HEK293T (cell line): ENCODE measurements around the gene SH3PXD2B.

ENCODE experiments used
- CTCF ChIA-PET: fragments of 350-600 bp; formaldehyde crosslinking; extraction: SDS; loops from one replicate; lab custom pipeline; 2021; ENCODE audit warnings: antibody characterized with exemption, inconsistent platforms; lab: Yijun Ruan, JAX
- POLR2A ChIA-PET: fragments of 350-600 bp; formaldehyde crosslinking; extraction: SDS; loops from one replicate; lab custom pipeline; 2020; ENCODE audit warnings: antibody characterized with exemption, inconsistent platforms; lab: Yijun Ruan, JAX
- DNase-seq: peaks from one replicate; pipeline ENCODE4 v3.0.0; 2012; ENCODE audit warnings: mixed read lengths; ENCODE audit errors: extremely low spot score
- ARNT ChIP-seq: fragments of 450-650 bp; IDR thresholded peaks from 2 replicates; pipeline ENCODE4 v1.6.1; 2017; ENCODE audit warnings: mild to moderate bottlenecking
- BHLHE40 ChIP-seq: fragments of 450-650 bp; IDR thresholded peaks from 2 replicates; pipeline ENCODE4 v1.6.1; 2016; ENCODE audit warnings: mild to moderate bottlenecking, moderate library complexity, borderline replicate concordance
- CTBP1 ChIP-seq: fragments of 450-650 bp; IDR thresholded peaks from 2 replicates; pipeline ENCODE4 v1.6.1; 2016; ENCODE audit warnings: borderline replicate concordance
- ELF4 ChIP-seq: fragments of 450-650 bp; IDR thresholded peaks from 2 replicates; pipeline ENCODE4 v1.6.1; 2017; ENCODE audit warnings: antibody characterized with exemption
- FOXA1 ChIP-seq: fragments of 450-650 bp; IDR thresholded peaks from 2 replicates; pipeline ENCODE4 v1.6.1; 2016; ENCODE audit warnings: mild to moderate bottlenecking
- FOXK2 ChIP-seq: fragments of 450-650 bp; IDR thresholded peaks from 2 replicates; pipeline ENCODE4 v1.6.1; 2016; ENCODE audit warnings: mild to moderate bottlenecking
- FOXM1 ChIP-seq: fragments of 450-650 bp; IDR thresholded peaks from 2 replicates; pipeline ENCODE4 v1.6.1; 2017; ENCODE audit warnings: mild to moderate bottlenecking, borderline replicate concordance
- HDGF ChIP-seq: fragments of 450-650 bp; IDR thresholded peaks from 2 replicates; pipeline ENCODE4 v1.6.1; 2017; ENCODE audit warnings: antibody characterized with exemption, borderline replicate concordance
- L3MBTL2 ChIP-seq: fragments of 450-650 bp; conservative IDR thresholded peaks from 2 replicates; pipeline ENCODE4 v1.6.1; 2016; ENCODE audit warnings: mild to moderate bottlenecking
- LEF1 ChIP-seq: fragments of 450-650 bp; IDR thresholded peaks from 2 replicates; pipeline ENCODE4 v1.6.1; 2017; ENCODE audit warnings: mild to moderate bottlenecking, borderline replicate concordance
- NFRKB ChIP-seq: fragments of 450-650 bp; IDR thresholded peaks from 2 replicates; pipeline ENCODE4 v1.6.1; 2016; ENCODE audit warnings: mild to moderate bottlenecking, moderate library complexity
- SP1 ChIP-seq: fragments of 450-650 bp; IDR thresholded peaks from 2 replicates; pipeline ENCODE4 v1.6.1; 2017
- SUZ12 ChIP-seq: fragments of 450-650 bp; IDR thresholded peaks from 2 replicates; pipeline ENCODE4 v1.6.1; 2016; ENCODE audit warnings: mild to moderate bottlenecking
- TARDBP ChIP-seq: fragments of 450-650 bp; IDR thresholded peaks from 2 replicates; pipeline ENCODE4 v1.6.1; 2016
- ZNF384 ChIP-seq: fragments of 450-650 bp; IDR thresholded peaks from 2 replicates; pipeline ENCODE4 v1.6.1; 2016
- TF ChIP-seq, protein P1 (sequence below): fragments of 450-650 bp; IDR thresholded peaks from 2 replicates; pipeline ENCODE4 v1.6.1; 2016

SH3PXD2B gene

DNA sequence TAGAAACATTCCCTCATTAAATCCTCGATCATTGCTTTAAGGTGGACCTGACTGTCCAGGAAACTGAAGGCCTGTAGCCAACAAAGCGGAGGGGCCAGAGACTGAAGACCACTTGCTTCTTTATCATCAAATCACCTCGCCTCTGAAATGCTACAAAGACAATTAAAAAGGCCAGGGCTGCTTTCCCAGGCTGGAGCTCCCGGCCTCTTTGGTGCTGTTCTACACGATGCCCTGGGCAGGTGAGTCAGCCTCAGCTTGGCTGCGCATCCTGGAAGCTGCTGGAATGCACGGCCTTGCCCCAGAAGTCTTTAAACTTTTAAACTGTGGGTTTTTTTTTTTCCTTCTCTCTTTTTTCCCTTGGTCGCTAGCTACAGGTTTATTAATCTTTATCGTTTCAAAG, 46.5 kb downstream of the SH3PXD2B start:
- no peak for DNase-seq
- TF ChIP-seq FOXK2 (no peak), TARDBP (no peak), SP1 (no peak), FOXA1 (no peak), ZNF384 (no peak), LEF1 (no peak), L3MBTL2 (no peak), BHLHE40 (no peak), ELF4 (no peak), CTBP1 (no peak), ARNT (no peak)
- TF ChIP-seq, protein P1, sequence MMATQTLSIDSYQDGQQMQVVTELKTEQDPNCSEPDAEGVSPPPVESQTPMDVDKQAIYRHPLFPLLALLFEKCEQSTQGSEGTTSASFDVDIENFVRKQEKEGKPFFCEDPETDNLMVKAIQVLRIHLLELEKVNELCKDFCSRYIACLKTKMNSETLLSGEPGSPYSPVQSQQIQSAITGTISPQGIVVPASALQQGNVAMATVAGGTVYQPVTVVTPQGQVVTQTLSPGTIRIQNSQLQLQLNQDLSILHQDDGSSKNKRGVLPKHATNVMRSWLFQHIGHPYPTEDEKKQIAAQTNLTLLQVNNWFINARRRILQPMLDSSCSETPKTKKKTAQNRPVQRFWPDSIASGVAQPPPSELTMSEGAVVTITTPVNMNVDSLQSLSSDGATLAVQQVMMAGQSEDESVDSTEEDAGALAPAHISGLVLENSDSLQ, result no peak
- CTCF ChIA-PET, result interaction anchor here (0.5 to 0.9 kb wide), 2 partner anchors 28 to 44 kb away, joined by 3 read pairs; no protein-coding TSS in a partner anchor
- POLR2A ChIA-PET, result no interaction called here

GRCh38 chr5:172407241-172407691, 47.1 kb downstream of the SH3PXD2B start:
- ChIA-PET CTCF (interaction anchor here (0.5 to 0.9 kb wide), 2 partner anchors 27 to 44 kb away, joined by 3 read pairs; no protein-coding TSS in a partner anchor), POLR2A (no interaction called here)
- no peak for DNase-seq
- TF ChIP-seq CTBP1, result no peak
- TF ChIP-seq SUZ12, result no peak
- no peak for TF ChIP-seq NFRKB
- TF ChIP-seq L3MBTL2, result no peak
- no peak for TF ChIP-seq TARDBP
- no peak for TF ChIP-seq FOXM1
- no peak for TF ChIP-seq SP1
- no peak for TF ChIP-seq FOXK2
- no peak for TF ChIP-seq BHLHE40
- no peak for TF ChIP-seq LEF1
- no peak for TF ChIP-seq ARNT
- TF ChIP-seq FOXA1, result no peak
- TF ChIP-seq HDGF, result no peak
- TF ChIP-seq ZNF384, result no peak
- no peak for TF ChIP-seq ELF4
- TF ChIP-seq, protein P1, result no peak

- ChIA-PET POLR2A (interaction anchor here (0.9 kb wide), 1 partner anchor 46 kb away, joined by 3 read pairs; no protein-coding TSS in a partner anchor), CTCF (interaction anchor here (1.0 kb wide), 1 partner anchor 9 kb away, joined by 9 read pairs; no protein-coding TSS in a partner anchor)
- no peak for TF ChIP-seq TARDBP
- no peak for TF ChIP-seq ZNF384
- no peak for TF ChIP-seq ELF4
- TF ChIP-seq ARNT, result no peak
- TF ChIP-seq BHLHE40, result no peak
- no peak for TF ChIP-seq FOXK2
- no peak for TF ChIP-seq SP1
- no peak for TF ChIP-seq L3MBTL2
- TF ChIP-seq CTBP1, result no peak
- no peak for TF ChIP-seq HDGF
- TF ChIP-seq SUZ12, result no peak
- no peak for TF ChIP-seq FOXM1
- TF ChIP-seq FOXA1, result no peak
- no peak for DNase-seq
Measured at GRCh38 chr5:172405226-172406107, 48.9 kb downstream of the SH3PXD2B start.

DNA sequence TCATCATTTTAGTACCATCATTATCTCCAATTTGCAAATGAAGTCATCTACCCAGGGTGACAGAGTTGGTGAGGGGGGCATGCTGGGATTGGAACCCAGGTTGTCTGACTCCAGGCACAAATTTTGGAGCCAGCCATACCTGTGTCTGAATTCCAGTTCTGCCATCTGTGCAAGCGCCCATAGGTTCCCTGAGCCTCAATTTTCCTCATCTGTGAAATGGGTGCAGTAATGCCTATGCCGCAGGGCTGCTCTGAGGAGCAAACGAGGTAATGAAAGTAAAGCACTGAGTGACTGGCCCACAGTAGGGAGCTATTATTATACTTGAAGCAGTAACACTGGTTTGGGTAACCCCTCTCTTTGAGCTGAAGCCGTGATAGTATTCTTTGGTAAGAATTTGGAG, 49.6 kb downstream of the SH3PXD2B start:
- DNase-seq, result no peak
- ChIA-PET POLR2A (interaction anchor here (0.9 kb wide), 1 partner anchor 47 kb away, joined by 3 read pairs; no protein-coding TSS in a partner anchor), CTCF (interaction anchor here (1.0 kb wide), 1 partner anchor 10 kb away, joined by 9 read pairs; no protein-coding TSS in a partner anchor)
- no peak for TF ChIP-seq ZNF384
- TF ChIP-seq SUZ12, result no peak
- TF ChIP-seq SP1, result no peak
- no peak for TF ChIP-seq FOXA1
- TF ChIP-seq, protein P1, result no peak
- TF ChIP-seq CTBP1, result no peak
- no peak for TF ChIP-seq ELF4
- no peak for TF ChIP-seq NFRKB
- no peak for TF ChIP-seq L3MBTL2
- TF ChIP-seq BHLHE40, result no peak

DNA sequence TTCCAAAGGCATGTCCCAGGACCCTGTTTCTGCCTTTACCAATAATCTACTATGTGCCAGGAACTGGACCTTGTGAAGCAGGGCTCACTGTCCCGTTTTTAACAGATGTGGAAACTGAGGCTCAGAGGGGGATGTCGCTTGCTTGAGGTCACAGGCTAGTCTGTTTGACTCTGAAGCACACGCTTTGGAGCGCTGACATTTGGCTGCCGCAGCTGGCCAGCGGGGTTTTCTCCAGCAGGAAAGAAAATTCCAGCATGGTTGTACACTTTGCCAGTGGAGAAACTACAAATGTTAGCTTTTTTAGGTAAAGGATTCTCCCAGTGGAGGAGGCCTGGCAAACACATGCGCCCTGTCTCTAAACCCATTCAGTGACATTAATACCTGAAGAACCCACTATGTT, 50.5 kb downstream of the SH3PXD2B start:
- TF ChIP-seq LEF1 (no peak), L3MBTL2 (no peak), NFRKB (no peak)
- ChIA-PET CTCF (interaction anchor here (1.2 to 2.0 kb wide), 3 partner anchors 8 to 48 kb away, joined by 4 to 8 read pairs (median 4); no protein-coding TSS in a partner anchor), POLR2A (interaction anchor here (0.6 to 1.7 kb wide), 7 partner anchors 13 to 654 kb away, joined by 3 to 7 read pairs (median 3); no protein-coding TSS in a partner anchor)
- DNase-seq, result no peak
